GM12872 (cell line): ENCODE data around the gene MCOLN3.

Experiments
- CTCF ChIP-seq: IDR thresholded peaks from 3 replicates; pipeline ENCODE4 v1.5.1; 2011; ENCODE audit warnings: low read depth, mild to moderate bottlenecking, low read length, moderate library complexity; ENCODE audit not compliant: insufficient read depth

The MCOLN3 gene

GRCh38 chr1:84985365-84985764 is 62.9 kb downstream of the MCOLN3 start:
- TF ChIP-seq CTCF: no peak

GRCh38 chr1:84982395-84982794 is 65.9 kb downstream of the MCOLN3 start:
- TF ChIP-seq CTCF: no peak

- TF ChIP-seq CTCF: no peak
Measured at GRCh38 chr1:84975035-84975434, 73.3 kb downstream of the MCOLN3 start.

GRCh38 chr1:84973498-84974334 is 74.6 kb downstream of the MCOLN3 start:
- no peak for TF ChIP-seq CTCF

DNA sequence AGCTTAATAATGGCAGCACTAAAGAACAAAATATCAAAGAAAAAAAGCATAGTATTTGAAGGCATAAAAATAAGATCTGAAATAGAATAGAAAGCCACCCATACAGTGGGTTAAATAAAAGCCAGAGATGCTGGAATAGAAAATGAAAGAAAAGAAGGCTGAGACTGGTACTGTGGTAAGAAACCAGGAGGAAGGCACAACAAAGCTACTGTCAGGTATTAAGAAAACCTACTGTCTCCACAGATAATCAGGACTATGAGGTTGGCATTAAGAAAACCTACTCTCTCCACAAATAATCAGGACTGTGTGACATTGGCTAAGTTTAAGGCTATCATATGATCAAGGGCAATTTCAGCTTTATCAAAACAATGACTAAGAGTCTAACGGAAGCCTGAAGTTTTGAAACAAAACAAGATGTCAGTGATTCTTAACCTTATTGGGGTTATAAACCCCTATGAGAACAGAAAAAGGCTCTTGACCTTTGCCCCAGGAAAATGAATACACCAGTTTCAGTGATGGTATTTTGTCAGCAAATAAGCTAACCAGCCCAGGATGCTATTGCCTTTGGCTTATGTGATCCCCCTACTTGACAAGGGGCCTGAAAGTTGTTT is 75.8 kb downstream of the MCOLN3 start:
- no peak for TF ChIP-seq CTCF

DNA sequence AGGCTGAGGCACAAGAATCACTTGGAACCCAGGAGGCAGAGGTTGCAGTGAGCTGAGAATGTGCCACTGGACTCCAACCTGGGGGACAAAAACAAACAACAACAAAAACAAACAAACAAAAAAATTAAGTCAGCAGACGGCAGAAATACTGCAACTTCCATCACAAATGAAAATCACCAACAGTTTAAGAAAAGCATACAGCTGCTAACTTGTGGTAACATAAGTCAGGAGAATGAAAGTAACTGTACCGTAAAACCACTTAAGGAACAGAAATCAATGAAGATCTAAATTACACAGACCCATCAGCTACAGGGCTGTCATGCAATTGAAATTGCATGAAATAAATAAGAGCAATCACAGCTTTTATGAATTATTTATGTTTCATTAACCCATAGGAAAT is 76.3 kb downstream of the MCOLN3 start:
- TF ChIP-seq CTCF: no peak

GRCh38 chr1:84969489-84970250 is 78.6 kb downstream of the MCOLN3 start:
- no peak for TF ChIP-seq CTCF
